Measurements from ENCODE around the gene TALDO1.
"Not testable (repeated sequence)": the region's sequence is repeated elsewhere in the genome, so short reads cannot be mapped to it uniquely, and the experiment has no call there.

TALDO1 gene

DNA sequence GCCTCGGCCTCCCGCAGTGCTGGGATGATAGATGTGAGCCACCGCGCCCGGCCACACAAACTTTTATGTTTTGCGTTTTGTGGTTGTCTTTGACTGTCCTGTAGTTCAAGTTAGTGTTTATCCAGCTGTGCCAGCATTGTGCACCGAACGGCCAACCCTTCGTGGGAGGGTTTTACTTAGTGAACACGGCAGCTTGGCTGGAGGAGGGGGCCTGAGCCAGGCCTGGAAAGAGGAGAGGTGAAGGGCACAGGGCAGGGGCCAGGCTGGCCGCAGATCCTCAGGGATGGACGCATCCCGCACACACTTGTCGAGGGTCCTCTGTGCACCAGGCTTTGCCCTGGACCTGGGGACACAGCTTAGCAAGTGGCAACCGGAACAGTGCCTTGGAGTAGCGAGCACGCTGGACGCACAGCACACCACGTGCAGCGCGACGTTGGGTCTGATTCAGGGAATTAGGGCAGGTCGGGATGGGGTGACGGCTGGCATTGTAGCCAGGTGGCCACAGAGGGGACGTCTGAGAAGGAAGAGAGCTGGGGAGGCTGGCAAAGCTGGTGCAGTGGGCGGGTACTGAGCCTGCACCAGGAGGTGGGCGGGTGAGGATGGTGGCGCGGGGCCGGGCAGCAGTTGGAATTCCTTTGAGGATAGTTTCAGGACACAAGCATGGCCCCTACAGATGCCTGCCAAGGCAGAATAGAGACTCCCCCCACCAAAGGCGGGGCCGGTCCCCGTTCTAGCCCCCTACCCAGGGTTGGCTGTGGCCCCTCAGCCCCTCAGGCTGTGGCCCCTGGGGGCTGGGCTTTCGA, 27.8 kb upstream of the TALDO1 start:
- DNase-seq, result no peak

DNA sequence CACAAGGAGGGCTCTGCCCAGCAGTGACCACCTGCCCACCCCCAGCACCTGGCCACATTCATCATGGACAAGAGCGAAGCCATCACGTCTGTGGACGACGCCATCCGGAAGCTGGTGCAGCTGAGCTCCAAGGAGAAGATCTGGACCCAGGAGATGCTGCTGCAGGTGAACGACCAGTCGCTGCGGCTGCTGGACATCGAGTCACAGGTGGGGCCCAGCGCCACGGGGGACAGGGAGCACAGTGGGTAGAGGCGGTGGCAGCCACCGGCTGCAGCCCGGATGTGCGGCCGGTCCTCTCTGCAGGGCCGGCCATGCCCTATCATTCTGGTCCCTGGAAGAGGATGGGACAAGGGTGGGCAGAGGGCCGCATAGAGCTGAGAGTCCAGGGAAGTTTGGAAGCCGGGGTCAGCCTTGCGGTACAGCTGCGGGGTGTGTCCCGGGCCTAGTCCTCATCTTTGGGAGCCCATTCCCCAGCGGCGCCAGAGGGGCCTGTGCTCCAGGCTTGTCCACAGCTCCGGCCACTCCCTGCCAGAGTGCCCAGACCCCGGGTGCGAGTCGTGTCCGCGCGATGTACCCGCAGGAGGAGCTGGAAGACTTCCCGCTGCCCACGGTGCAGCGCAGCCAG, 27.1 kb upstream of the TALDO1 start:
- DNase-seq, result no peak

DNA sequence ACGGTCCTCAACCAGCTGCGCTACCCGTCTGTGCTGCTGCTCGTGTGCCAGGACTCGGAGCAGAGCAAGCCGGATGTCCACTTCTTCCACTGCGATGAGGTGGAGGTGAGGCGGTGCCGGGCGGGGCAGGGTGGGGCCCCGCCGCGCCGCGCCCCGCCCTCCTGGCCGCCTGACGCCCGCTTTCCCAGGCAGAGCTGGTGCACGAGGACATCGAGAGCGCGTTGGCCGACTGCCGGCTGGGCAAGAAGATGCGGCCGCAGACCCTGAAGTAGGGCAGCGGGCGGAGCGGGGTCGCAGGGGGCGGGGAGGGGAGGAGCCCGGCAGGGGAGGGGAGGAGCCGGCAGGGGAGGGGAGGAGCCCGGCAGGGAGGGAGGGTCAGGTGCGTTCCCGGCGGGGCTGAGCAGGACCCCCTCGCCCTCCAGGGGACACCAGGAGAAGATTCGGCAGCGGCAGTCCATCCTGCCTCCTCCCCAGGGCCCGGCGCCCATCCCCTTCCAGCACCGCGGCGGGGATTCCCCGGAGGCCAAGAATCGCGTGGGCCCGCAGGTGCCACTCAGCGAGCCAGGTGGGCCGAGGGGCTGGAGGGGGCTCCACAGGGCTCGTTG, 26.5 kb upstream of the TALDO1 start:
- peak; percentile 62 for DNase-seq

DNA sequence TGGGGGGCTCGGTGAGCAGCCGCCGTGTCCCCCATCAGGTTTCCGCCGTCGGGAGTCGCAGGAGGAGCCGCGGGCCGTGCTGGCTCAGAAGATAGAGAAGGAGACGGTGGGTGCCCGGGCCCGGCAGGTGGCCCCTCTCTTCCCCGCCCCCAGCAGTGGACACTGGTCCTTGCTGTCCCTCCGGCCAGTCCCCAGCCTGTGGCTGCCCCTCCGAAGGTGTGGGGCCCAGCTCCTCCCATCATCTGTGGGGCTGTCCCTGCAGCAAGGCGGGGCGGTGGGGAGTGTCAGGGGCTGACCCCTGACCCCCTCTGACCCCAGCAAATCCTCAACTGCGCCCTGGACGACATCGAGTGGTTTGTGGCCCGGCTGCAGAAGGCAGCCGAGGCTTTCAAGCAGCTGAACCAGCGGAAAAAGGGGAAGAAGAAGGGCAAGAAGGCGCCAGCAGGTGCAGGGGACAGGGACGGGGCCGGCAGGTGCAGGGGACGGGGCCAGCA, 26.0 kb upstream of the TALDO1 start:
- DNase-seq, result no peak

DNA sequence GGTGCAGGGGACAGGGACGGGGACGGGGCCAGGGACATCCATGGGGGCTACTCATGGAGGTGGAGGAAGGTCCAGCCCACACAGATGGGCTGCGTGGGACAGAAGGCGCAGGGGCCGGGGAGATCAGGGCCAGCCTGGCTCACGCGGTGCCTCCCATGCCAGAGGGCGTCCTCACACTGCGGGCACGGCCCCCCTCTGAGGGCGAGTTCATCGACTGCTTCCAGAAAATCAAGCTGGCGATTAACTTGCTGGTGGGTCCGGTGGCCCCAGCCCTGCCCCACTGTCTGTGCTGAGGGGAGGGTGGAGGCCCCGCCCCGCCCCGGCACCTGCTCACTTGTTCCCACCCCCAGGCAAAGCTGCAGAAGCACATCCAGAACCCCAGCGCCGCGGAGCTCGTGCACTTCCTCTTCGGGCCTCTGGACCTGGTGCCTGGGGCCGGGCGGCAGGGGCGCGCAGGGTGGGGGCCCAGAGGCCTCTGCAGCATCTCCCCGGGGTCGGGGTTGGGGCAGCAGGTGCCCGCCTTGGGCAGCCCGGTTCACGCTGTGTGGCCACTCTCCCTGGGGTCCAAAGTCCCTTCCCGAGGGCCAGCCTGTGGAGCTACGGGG, 25.4 kb upstream of the TALDO1 start:
- DNase-seq, result peak; percentile 43

DNA sequence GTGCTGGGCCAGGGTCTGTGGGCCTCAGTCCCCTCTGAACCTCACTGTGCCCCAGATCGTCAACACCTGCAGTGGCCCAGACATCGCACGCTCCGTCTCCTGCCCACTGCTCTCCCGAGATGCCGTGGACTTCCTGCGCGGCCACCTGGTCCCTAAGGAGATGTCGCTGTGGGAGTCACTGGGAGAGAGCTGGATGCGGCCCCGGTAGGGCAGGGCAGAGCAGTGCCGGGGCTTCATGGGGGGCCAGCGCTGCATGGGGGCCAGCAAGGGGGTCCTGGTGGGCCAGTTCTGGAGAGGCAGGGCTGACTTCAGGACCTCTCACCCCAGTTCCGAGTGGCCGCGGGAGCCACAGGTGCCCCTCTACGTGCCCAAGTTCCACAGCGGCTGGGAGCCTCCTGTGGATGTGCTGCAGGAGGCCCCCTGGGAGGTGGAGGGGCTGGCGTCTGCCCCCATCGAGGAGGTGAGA, 24.9 kb upstream of the TALDO1 start:
- DNase-seq, result no peak

DNA sequence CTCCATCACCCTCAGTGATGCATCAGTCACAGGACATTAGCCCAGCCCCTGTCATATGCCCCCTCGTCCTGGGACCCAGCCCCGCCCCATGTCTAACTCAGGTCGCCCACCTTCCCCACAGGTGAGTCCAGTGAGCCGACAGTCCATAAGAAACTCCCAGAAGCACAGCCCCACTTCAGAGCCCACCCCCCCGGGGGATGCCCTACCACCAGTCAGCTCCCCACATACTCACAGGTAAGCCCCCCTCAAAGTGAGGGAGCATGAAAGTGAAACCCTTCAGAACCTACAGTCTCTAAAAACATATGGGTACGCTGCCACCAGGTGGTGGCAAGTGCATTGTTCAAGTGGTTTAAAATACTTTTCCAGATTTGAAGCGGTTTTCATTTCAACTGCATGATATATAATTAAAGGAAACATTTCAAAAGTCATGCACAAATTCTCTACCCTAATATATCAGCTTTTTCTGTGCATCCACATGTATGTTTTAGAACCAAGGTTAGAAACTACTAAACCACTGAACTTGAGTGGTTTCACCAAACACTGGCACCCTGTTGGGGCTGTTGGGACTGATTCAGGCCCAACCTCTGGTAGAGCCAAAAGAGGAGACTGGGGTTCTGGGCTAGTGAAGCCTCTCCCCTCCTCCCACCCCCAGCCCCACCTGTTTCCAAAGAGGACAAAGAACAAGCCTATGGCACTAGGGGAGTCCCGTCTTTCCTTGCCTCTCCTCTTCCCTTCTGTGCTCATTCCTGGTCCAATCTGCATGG, 24.0 kb upstream of the TALDO1 start:
- DNase-seq, result peak; percentile 52

DNA sequence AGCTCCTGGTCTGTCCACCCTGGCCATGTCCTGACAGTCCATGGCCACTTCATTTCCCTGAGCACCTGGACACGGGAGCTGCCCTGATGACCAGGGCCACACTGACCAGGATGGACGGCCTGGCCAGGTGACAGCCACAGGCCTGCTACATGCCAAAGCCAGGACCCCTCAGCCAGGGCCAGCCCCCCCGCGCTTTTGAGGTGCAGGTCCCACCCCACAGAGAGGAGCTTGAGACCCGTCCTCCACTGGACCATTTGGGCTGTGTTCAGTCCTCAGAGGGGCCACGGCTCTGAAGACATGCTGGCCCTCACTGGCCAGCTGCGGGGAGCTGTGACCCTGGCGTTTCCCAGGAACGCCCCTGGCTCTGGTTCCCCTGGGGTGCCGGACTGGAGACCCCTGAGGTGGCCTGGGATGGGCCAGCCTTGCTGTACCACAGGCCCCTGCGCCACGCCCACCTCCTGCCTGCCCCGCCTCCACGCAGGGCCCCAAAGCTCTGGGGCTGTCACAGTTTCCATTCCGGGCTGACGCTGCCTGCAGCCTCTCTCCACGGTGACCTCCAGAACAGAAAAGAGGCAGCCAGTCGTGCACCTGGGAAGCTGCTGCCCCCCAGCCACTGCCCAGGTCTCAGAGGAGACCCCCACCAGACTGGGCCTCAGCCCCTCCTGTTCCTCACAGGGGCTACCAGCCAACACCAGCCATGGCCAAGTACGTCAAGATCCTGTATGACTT, 23.1 kb upstream of the TALDO1 start:
- DNase-seq, result no peak

DNA sequence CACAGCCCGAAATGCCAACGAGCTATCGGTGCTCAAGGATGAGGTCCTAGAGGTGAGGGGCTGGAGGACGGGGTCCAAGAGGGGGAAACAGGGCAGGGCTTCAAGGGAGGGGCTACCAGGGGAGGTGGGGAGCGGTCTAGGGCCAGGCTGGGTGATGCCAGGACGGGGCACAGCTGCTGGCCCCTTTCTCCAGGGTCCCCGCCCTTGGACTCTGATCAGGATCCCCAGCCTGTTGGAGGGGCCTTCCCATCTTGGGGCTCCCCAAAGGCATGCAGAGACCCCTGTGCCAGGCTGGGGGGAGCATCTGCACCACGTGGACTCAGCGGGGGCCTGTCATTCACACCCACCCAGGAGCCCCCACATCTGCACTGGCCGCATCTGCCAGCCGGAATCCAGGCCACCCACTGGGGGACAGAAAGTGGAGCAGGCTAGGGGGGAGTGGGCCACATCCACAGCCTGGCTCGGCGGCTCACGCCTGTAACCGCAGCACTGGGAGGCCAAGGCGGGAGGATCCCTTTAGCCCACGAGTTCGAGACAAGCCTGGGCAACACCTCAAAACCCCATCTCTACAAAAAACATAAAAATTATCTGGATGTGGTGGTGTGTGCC, 22.4 kb upstream of the TALDO1 start:
- DNase-seq, result no peak

DNA sequence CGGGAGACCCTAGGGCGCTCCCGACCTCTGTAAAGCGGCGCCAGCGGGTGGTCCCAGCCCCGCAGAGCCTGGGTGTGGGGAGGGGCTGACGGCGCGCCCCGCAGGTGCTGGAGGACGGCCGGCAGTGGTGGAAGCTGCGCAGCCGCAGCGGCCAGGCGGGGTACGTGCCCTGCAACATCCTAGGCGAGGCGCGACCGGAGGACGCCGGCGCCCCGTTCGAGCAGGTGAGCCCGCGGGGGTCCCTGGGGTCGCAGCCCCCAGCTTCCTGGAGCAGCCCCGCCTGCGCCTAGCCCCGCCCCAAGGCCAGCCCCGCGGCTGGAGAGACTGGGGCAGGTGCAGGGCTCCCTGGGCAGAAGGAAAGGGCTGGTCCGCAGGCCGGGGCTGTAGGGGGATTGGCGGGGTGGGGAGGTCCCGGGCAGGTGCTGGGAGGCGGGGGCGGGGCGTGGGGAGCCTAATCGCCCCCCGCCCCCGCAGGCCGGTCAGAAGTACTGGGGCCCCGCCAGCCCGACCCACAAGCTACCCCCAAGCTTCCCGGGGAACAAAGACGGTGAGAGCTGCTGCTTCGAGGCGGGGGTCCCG, 21.6 kb upstream of the TALDO1 start:
- DNase-seq, result no peak

DNA sequence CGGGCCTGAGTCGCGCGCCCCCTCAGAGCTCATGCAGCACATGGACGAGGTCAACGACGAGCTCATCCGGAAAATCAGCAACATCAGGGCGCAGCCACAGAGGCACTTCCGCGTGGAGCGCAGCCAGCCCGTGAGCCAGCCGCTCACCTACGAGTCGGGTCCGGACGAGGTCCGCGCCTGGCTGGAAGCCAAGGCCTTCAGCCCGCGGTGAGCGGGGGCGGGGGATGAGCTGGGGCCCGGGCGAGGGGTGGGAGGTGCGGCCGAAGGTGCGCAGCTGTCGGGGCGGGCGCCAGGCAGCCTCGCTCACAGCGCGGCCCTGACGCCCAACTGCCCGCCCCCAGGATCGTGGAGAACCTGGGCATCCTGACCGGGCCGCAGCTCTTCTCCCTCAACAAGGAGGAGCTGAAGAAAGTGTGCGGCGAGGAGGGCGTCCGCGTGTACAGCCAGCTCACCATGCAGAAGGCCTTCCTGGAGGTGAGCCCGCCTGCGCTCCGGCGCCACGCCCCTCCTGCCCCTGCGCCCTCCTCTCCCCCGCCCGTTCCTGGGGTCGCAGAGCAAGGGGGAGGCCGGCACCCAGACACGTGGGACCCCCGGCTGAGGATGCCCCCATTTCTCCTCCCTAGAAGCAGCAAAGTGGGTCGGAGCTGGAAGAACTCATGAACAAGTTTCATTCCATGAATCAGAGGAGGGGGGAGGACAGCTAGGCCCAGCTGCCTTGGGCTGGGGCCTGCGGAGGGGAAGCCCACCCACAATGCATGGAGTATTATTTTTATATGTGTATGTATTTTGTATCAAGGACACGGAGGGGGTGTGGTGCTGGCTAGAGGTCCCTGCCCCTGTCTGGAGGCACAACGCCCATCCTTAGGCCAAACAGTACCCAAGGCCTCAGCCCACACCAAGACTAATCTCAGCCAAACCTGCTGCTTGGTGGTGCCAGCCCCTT, 20.7 kb upstream of the TALDO1 start:
- DNase-seq, result peak; percentile 49

DNA sequence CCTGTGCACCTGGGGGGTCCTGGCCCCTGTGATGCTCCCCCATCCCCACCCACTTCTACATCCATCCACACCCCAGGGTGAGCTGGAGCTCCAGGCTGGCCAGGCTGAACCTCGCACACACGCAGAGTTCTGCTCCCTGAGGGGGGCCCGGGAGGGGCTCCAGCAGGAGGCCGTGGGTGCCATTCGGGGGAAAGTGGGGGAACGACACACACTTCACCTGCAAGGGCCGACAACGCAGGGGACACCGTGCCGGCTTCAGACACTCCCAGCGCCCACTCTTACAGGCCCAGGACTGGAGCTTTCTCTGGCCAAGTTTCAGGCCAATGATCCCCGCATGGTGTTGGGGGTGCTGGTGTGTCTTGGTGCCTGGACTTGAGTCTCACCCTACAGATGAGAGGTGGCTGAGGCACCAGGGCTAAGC, 20.0 kb upstream of the TALDO1 start:
- no peak for DNase-seq

DNA sequence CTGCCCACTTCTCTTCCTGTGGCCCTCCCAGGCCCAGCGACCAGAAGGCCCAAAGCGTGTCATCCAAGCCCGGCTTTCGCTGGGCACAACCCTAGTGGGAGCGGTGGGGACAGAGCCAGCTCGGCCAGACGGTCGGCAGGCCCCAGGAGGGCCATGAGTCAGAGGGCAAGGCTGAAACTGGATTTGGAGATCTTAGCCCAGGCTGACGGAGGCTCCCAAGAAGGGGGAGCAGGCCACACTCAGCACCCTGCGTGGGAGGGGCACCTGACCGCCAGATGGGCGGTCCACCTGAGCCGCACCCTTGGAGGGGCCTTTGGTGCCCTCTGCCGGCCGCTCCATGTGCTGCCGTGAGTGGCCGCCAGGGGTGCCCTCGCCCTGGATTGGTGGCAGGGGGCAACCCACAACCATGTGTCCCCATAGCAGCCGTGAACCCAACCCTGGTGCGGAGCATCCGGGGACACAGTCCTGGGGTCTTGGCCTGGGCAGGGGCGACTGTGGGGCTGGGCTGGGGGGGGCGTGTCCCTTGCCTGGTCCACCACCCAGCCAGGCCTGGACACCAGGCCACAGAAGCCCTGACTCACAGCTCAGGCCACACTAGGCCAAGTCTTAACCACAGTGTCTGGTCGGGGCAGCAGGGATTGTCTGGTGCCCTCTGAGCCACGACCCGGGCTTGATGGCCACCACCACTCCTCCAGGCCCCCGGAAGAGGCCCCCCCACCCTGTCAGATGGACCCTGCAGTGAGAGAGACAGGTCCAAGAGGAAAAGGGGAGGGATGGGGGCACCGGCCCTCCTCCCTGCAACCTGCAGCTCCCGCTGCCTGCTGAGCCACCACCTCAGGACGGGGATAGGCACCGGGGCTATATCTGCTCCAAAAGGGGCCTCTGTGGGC, 19.2 kb upstream of the TALDO1 start:
- peak; percentile 81 for DNase-seq

DNA sequence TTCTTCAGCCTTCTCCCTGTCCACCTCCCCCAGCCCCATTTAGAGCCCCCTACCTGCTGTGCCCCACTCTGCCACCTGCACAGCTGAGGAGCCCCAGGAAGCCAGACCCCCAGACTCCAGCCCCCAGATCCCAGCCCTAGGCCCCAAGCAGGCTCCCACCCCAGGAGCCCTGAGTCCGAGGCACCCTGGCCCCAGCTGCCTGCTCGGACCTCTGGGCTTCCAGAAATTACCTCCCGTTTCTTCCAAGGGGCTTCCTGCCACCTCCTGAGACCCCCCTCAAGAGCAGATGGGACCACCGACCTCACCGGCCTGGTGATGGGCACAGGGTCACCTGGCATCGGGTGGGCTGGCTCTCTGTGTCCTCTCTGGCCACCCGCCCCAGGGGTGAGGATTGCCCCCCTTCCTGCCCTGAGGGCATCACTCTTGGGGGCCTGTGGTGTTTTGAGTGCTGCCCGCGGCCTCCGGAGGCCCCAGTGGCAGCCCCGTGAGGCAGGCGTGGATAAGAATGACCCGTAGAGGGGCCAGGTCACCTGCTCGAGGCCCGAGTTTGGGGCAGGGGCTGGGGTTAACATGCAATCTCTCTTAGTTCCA, 18.3 kb upstream of the TALDO1 start:
- no peak for DNase-seq

DNA sequence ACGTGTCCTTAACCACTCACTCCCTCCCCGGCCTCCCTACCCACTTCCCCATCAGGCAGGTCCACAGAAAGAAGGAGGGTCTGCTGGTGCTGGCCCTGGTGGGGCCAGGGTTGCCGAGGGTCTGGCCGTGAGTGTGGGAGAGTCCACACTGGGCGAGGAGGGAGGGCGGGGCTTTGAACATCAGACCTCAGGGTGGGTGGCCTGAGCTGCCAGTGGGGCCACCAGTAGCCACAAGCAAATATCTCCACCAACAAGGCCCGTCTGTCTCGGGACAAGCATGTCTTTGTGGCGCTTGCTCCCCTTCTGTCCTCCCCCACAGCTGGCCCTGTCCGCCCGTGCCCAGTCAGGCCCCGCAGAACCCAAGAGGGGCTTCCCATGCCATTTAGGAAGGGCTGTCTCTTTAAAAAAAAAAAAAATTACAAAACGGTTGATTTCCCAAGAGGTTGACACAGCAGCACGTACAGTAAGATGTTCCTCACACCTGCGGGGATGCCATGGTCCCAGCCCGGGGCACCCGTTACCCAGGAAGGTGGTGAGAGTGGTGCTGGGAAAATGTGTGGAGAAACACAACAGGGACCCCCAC, 17.7 kb upstream of the TALDO1 start:
- DNase-seq, result no peak

DNA sequence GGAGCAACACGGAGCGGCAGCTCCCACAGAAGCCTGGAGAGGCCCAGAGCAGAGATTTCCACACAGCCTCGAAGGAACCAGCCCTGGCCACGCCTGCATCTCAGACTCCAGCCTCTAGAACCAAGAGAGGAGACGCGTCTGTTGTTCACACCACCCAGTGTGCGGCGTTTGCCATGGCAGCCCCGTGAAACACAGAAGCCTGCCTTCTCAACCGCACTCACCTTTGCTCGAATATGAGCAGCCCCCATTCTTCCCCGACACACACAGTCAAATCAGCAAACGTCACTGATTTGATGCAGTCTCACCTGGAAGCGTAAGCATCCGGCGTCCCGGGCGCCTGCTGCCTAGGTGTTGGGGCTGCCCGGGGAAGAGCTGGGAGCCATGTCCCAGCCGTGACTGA, 14.2 kb upstream of the TALDO1 start:
- DNase-seq, result no peak

DNA sequence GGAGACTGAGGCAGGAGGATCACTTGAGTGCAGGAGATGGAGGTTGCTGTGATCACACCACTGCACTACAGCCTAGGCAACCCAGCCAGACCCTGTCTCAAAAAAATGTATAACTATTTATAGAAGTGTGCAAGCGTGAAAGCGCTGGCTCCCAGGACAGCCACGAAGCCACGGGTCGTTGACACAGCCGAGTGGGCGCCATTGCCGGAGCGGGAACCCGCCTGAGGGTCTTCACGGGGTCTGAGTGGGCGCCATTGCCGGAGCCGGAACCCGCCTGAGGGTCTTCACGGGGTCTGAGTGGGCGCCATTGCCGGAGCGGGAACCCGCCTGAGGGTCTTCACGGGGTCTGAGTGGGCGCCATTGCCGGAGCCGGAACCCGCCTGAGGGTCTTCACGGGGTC, 12.7 kb upstream of the TALDO1 start:
- not testable (repeated sequence) for DNase-seq

DNA sequence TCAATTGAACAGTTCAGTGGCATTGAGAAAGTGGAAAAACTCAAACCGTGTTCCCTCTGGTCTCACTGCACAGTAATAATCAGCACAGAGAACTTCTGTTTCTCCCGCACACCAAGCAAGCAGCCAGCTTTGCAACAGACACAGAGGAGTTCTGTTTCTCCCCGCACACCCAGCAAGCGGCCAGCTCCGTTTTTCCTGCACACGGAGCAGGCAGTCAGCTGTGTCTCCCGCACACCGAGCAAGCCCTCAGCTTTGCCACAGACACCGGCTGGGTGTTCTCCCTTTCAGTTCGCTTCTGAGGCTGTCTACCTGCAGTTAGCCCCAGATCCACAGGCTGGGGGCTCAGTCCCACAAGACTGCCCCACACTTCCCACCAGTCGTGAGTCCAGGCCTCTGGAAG, 9.9 kb upstream of the TALDO1 start:
- DNase-seq, result no peak
